CD1c-positive myeloid dendritic cell (primary cell): ENCODE data around the gene NIPSNAP3A.

Source experiments
- DNase-seq: peaks from one replicate; pipeline ENCODE4 v3.0.0-alpha.2; 2016; ENCODE audit errors: extremely low spot score

The NIPSNAP3A gene

DNA sequence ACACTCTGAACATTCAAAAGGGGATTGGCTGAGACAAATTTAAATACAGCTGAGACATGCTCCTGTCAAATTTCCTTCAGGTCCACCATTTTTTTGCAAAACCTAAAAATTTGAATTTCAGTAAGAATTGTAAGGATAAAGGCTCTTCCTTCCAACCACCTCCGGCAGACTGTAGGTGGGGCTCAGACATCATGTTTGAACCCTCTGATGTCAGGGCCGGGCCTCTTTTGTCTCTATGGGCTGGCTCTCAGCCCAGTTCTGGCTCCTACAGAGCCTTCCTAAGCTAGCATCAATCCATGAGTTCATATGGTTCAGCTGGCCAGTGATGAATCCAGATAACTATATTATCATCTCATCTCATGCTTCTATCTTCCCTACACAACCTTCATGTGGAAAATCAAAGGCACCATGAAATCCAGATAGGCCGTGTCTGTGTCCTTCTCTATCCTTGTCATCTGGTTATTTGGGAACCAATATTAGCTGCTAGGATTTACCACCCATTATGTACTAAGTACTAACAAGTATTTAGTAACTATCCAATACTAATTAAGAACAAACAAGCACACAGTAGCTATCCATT is 60.6 kb downstream of the NIPSNAP3A start:
- DNase-seq = peak; percentile 12
